Mesothelial cell of epicardium (in vitro differentiated cells): ENCODE results near the gene COL23A1. TPM values are rescaled to one million over a fixed set of nuclear protein-coding genes. Genes with fewer than 3 reads are reported as not detected.

ENCODE experiments used
- DNase-seq, 2 experiments: peaks; one replicate each; pipeline ENCODE4 v3.0.0; 2021; ENCODE audit warnings: low spot score in 2 of 2; ENCODE audit not compliant: unreplicated experiment in 2 of 2
- H3K27ac Mint-ChIP-seq: 2 replicates; pipeline ENCODE4 v1.8.0; 2021; ENCODE audit warnings: mixed read lengths
- H3K27me3 Mint-ChIP-seq: 2 replicates; pipeline ENCODE4 v1.8.0; 2021; ENCODE audit warnings: low read depth, mixed read lengths
- H3K36me3 Mint-ChIP-seq: 2 replicates; pipeline ENCODE4 v1.8.0; 2021; ENCODE audit warnings: mixed read lengths
- H3K4me1 Mint-ChIP-seq: 2 replicates; pipeline ENCODE4 v1.8.0; 2021; ENCODE audit warnings: mixed read lengths
- H3K4me3 Mint-ChIP-seq: 2 replicates; pipeline ENCODE4 v1.8.0; 2021; ENCODE audit warnings: mild to moderate bottlenecking, moderate library complexity, mixed read lengths
- H3K9me3 Mint-ChIP-seq: 2 replicates; pipeline ENCODE4 v1.8.0; 2021; ENCODE audit warnings: mixed read lengths
- CTCF ChIP-seq: fragments of 200-600 bp; sonication (generic); IDR thresholded peaks from one replicate; pipeline ENCODE4 v1.5.0; 2021; ENCODE audit warnings: antibody characterized with exemption; ENCODE audit not compliant: unreplicated experiment
- total RNA-seq: library from RNA; stranded (reverse); gene quantifications from 3 replicates; pipeline ENCODE4 v1.2.1, GENCODE V29; 2021

COL23A1 gene
- total RNA-seq, 1 donor from 2014 or later: 13.6 TPM

- DNase-seq: no peak
- Mint-ChIP-seq H3K36me3 (no peaks in the 10 kb centered on the region), H3K27me3 (no peaks in the 10 kb centered on the region), H3K9me3 (no peaks in the 10 kb centered on the region), H3K4me1 (peaks cover 26% of the 10 kb centered on the region), H3K27ac (peak overlapping the region; percentile 6), H3K4me3 (no peak overlapping the region)
- no peak for TF ChIP-seq CTCF
These were observed 156.9 kb downstream of the COL23A1 start for GRCh38 chr5:178433273-178433775.

GRCh38 chr5:178432421-178433272 is 157.5 kb downstream of the COL23A1 start:
- Mint-ChIP-seq H3K4me1 (peaks cover 27% of the 10 kb centered on the region), H3K36me3 (no peaks in the 10 kb centered on the region), H3K27ac (peak overlapping the region; percentile 61), H3K9me3 (no peaks in the 10 kb centered on the region), H3K27me3 (no peaks in the 10 kb centered on the region), H3K4me3 (no peak overlapping the region)
- DNase-seq: peak in 1 of 2 experiments; percentile 31
- TF ChIP-seq CTCF: no peak

DNA sequence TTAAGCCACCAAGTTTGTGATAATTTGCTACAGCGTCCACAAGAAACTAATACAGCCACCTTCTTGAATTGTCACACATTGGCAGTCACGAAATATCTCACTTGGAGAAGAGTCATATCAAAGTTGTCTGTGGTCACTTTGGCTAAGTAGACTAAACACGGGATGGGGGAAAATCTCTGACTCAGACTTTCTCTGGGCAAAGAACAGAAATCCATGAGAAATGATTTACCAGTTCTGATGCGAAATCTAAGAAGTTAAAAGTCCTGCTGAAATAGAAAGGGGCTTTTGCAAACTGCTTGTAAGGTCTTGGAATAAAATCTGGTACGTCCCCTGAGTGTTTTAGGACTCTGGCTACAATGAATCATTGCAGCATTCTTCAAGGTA is 158.4 kb downstream of the COL23A1 start:
- DNase-seq: no peak
- H3K4me3 Mint-ChIP-seq: no peak overlapping the region
- H3K4me1 Mint-ChIP-seq: peaks cover 30% of the 10 kb centered on the region
- H3K9me3 Mint-ChIP-seq: no peaks in the 10 kb centered on the region
- no peak overlapping the region for H3K27ac Mint-ChIP-seq
- H3K27me3 Mint-ChIP-seq: no peaks in the 10 kb centered on the region
- no peaks in the 10 kb centered on the region for H3K36me3 Mint-ChIP-seq
- TF ChIP-seq CTCF: no peak

GRCh38 chr5:178431063-178431781 is 159.0 kb downstream of the COL23A1 start:
- H3K9me3 Mint-ChIP-seq: no peaks in the 10 kb centered on the region
- TF ChIP-seq CTCF: no peak
- H3K4me3 Mint-ChIP-seq: no peak overlapping the region
- no peak for DNase-seq
- no peaks in the 10 kb centered on the region for H3K36me3 Mint-ChIP-seq
- peaks cover 30% of the 10 kb centered on the region for H3K4me1 Mint-ChIP-seq
- no peak overlapping the region for H3K27ac Mint-ChIP-seq
- no peaks in the 10 kb centered on the region for H3K27me3 Mint-ChIP-seq

GRCh38 chr5:178430186-178431062 is 159.8 kb downstream of the COL23A1 start:
- peaks cover 32% of the 10 kb centered on the region for H3K4me1 Mint-ChIP-seq
- H3K36me3 Mint-ChIP-seq: no peaks in the 10 kb centered on the region
- no peak overlapping the region for H3K4me3 Mint-ChIP-seq
- H3K9me3 Mint-ChIP-seq: no peaks in the 10 kb centered on the region
- no peak for DNase-seq
- no peak overlapping the region for H3K27ac Mint-ChIP-seq
- TF ChIP-seq CTCF: no peak
- H3K27me3 Mint-ChIP-seq: no peaks in the 10 kb centered on the region
